ENCODE data around the gene ACTBL2. TPM values are rescaled to one million over a fixed set of nuclear protein-coding genes. Genes with fewer than 3 reads are reported as not detected.
A peak's percentile ranks its signal among the peaks of the same experiment; 100 is the strongest.
"Not testable (repeated sequence)": the region's sequence is repeated elsewhere in the genome, so short reads cannot be mapped to it uniquely, and the experiment has no call there.

The ACTBL2 gene
- polyA plus RNA-seq, 1 of the 3 experiments (the other 2 are of a cell fraction) = 0.99 TPM

GRCh38 chr5:57466544-57466943, 16.1 kb downstream of the ACTBL2 start (continued):
- no peak for TF ChIP-seq TEAD4 (IDR thresholded peaks at IDR 0.05; ENCODE audit: borderline replicate concordance, insufficient read depth)
- peak; percentile 85 for TF ChIP-seq GATA2 (CRISPR knock-in tag; IDR thresholded peaks at IDR 0.05)
- TF ChIP-seq SMC3 (IDR thresholded peaks at IDR 0.05; ENCODE audit: low read depth, low read length) = no peak
- TF ChIP-seq EP300 (IDR thresholded peaks at IDR 0.05; ENCODE audit: borderline replicate concordance in 1 of 2, low read depth in 1 of 2, low read length in 1 of 2) = peak in 1 of 2 experiments; percentile 84; a peak in 2 of 4 replicates
- TF ChIP-seq, protein P1, sequence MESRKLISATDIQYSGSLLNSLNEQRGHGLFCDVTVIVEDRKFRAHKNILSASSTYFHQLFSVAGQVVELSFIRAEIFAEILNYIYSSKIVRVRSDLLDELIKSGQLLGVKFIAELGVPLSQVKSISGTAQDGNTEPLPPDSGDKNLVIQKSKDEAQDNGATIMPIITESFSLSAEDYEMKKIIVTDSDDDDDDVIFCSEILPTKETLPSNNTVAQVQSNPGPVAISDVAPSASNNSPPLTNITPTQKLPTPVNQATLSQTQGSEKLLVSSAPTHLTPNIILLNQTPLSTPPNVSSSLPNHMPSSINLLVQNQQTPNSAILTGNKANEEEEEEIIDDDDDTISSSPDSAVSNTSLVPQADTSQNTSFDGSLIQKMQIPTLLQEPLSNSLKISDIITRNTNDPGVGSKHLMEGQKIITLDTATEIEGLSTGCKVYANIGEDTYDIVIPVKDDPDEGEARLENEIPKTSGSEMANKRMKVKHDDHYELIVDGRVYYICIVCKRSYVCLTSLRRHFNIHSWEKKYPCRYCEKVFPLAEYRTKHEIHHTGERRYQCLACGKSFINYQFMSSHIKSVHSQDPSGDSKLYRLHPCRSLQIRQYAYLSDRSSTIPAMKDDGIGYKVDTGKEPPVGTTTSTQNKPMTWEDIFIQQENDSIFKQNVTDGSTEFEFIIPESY (IDR thresholded peaks at IDR 0.05; ENCODE audit: borderline replicate concordance, low read depth) = no peak
- TF ChIP-seq, protein P2, sequence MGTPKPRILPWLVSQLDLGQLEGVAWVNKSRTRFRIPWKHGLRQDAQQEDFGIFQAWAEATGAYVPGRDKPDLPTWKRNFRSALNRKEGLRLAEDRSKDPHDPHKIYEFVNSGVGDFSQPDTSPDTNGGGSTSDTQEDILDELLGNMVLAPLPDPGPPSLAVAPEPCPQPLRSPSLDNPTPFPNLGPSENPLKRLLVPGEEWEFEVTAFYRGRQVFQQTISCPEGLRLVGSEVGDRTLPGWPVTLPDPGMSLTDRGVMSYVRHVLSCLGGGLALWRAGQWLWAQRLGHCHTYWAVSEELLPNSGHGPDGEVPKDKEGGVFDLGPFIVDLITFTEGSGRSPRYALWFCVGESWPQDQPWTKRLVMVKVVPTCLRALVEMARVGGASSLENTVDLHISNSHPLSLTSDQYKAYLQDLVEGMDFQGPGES (IDR thresholded peaks at IDR 0.05; ENCODE audit: low read depth, low read length) = no peak
- no peak for TF ChIP-seq ELF1 (IDR thresholded peaks at IDR 0.05)
- TF ChIP-seq RAD21 (IDR thresholded peaks at IDR 0.05; ENCODE audit: low read length) = 0 out of 2 replicates have a peak, but pooled peaks have one; percentile 21
- TF ChIP-seq JUND (IDR thresholded peaks at IDR 0.05) = no peak
- no peak for TF ChIP-seq POLR2AphosphoS5 (IDR thresholded peaks at IDR 0.05; ENCODE audit: low read depth, low read length)
- TF ChIP-seq, protein P3, sequence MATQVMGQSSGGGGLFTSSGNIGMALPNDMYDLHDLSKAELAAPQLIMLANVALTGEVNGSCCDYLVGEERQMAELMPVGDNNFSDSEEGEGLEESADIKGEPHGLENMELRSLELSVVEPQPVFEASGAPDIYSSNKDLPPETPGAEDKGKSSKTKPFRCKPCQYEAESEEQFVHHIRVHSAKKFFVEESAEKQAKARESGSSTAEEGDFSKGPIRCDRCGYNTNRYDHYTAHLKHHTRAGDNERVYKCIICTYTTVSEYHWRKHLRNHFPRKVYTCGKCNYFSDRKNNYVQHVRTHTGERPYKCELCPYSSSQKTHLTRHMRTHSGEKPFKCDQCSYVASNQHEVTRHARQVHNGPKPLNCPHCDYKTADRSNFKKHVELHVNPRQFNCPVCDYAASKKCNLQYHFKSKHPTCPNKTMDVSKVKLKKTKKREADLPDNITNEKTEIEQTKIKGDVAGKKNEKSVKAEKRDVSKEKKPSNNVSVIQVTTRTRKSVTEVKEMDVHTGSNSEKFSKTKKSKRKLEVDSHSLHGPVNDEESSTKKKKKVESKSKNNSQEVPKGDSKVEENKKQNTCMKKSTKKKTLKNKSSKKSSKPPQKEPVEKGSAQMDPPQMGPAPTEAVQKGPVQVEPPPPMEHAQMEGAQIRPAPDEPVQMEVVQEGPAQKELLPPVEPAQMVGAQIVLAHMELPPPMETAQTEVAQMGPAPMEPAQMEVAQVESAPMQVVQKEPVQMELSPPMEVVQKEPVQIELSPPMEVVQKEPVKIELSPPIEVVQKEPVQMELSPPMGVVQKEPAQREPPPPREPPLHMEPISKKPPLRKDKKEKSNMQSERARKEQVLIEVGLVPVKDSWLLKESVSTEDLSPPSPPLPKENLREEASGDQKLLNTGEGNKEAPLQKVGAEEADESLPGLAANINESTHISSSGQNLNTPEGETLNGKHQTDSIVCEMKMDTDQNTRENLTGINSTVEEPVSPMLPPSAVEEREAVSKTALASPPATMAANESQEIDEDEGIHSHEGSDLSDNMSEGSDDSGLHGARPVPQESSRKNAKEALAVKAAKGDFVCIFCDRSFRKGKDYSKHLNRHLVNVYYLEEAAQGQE (IDR thresholded peaks at IDR 0.05; ENCODE audit: low read depth, low read length) = no peak
- TF ChIP-seq NFIC (IDR thresholded peaks at IDR 0.05; ENCODE audit: borderline replicate concordance) = no peak
- TF ChIP-seq CTCF (IDR thresholded peaks at IDR 0.05) = no peak

- H3F3A ChIP-seq (replicated peaks; ENCODE audit: insufficient read depth); H3K4me2 ChIP-seq; POLR2A ChIA-PET; H3K4me3 ChIP-seq (ENCODE audit: low read depth in 2 of 2, low read length in 1 of 2); H3K9me3 ChIP-seq; H3K9me2 ChIP-seq; H3K27ac ChIP-seq (ENCODE audit: low read depth in 2 of 2, low read length in 1 of 2); H3K9ac ChIP-seq; H3K27me3 ChIP-seq (ENCODE audit: insufficient read depth); DNase-seq; H4K20me1 ChIP-seq (ENCODE audit: insufficient read depth); CTCF ChIA-PET; H3K4me1 ChIP-seq (ENCODE audit: control insufficient read depth in 1 of 2, insufficient read depth in 2 of 2, low read depth in 1 of 2, low read length in 1 of 2); H3K36me3 ChIP-seq (replicated peaks in 1 of 2; ENCODE audit: control insufficient read depth in 1 of 2, insufficient read depth in 2 of 2, low read length in 1 of 2); H3K79me2 ChIP-seq (ENCODE audit: insufficient read depth); H2AFZ ChIP-seq (ENCODE audit: low read depth): not testable (repeated sequence)
- WGBS (ENCODE audit: low lambda C conversion rate) = 75% methylated on average over 3 of the region's 3 CpGs
Measured at GRCh38 chr5:57460056-57460455, 22.6 kb downstream of the ACTBL2 start.
